K562 (cell line): ENCODE data around the gene BMAL2. TPM values are rescaled to one million over a fixed set of nuclear protein-coding genes. Genes with fewer than 3 reads are reported as not detected.
A peak's percentile ranks its signal among the peaks of the same experiment; 100 is the strongest.

Experiments
- ATAC-seq: fragments of 200-7000 bp; cut with Tn5 transposase; 3 replicates; pipeline ENCODE4 v1.9.1; 2020; ENCODE audit warnings: moderate library complexity
- BruUV-seq: library from RNA; stranded (reverse); fragments of 400-500 nt; replicated peaks from 2 replicates; lab custom pipeline; 2021; lab: Mats Ljungman, UMichigan
- CTCF ChIA-PET: fragments of 300-600 bp; formaldehyde crosslinking; extraction: SDS; loops from one replicate; lab custom pipeline; 2021; ENCODE audit warnings: low intra/inter-chr PET ratio; lab: Yijun Ruan, JAX
- POLR2A ChIA-PET: fragments of 300-600, 350-650 bp; sonication (Branson Sonifier 250); formaldehyde crosslinking; extraction: SDS; loops from one replicate; lab custom pipeline; 2021; ENCODE audit warnings: antibody characterized with exemption, inconsistent platforms; lab: Yijun Ruan, JAX
- DNase-seq, 4 experiments: peaks; one replicate each; pipeline versions ENCODE4 v3.0.0 to v3.0.0-alpha.2; 2011 to 2018; ENCODE audit warnings: low spot score in 3 of 4, mixed read lengths in 3 of 4; ENCODE audit errors: extremely low read depth in 1 of 4
- FAIRE-seq: peaks from 2 replicates; lab custom pipeline; 2011; peaks lifted over from hg19 to GRCh38; lab: Jason Lieb, UNC
- H2AFZ ChIP-seq: 2 replicates; pipeline ENCODE4 v1.6.0; 2011; ENCODE audit warnings: low read depth, low read length, control low read depth, inconsistent platforms
- H3K27ac ChIP-seq: fragments of 200-600 bp; 3 replicates; pipeline ENCODE4 v1.8.0; 2011; ENCODE audit warnings: low read depth, mild to moderate bottlenecking, control low read depth, inconsistent platforms, low read length, moderate library complexity, mixed read lengths; ENCODE audit errors: extremely low read depth
- H3K27me3 ChIP-seq, 2 experiments: fragments of 300-600 bp in 1 of 2; 2 replicates in 1 of 2; 3 replicates in 1 of 2; pipeline versions ENCODE4 v1.6.0 to v1.8.0; 2011; ENCODE audit warnings: inconsistent platforms in 2 of 2, low read length in 2 of 2, mild to moderate bottlenecking in 1 of 2, mixed read lengths in 1 of 2, moderate library complexity in 1 of 2; ENCODE audit not compliant: control insufficient read depth in 2 of 2, insufficient read depth in 2 of 2
- H3K36me3 ChIP-seq: fragments of 300-600 bp; 3 replicates; pipeline ENCODE4 v1.8.0; 2011; ENCODE audit warnings: mild to moderate bottlenecking, low read length, inconsistent platforms; ENCODE audit not compliant: control insufficient read depth, insufficient read depth
- H3K4me1 ChIP-seq, 2 experiments: fragments of 200-600 bp in 1 of 2; replicated peaks in 1 of 2; 2 replicates in 1 of 2; 3 replicates in 1 of 2; pipeline versions ENCODE4 v1.5.1 to v1.8.0; 2011; ENCODE audit warnings: inconsistent platforms in 2 of 2, low read length in 2 of 2, mild to moderate bottlenecking in 1 of 2, mixed read lengths in 1 of 2, moderate library complexity in 1 of 2; ENCODE audit not compliant: control insufficient read depth in 2 of 2, insufficient read depth in 2 of 2
- H3K4me2 ChIP-seq: 2 replicates; pipeline ENCODE4 v1.6.1; 2011; ENCODE audit warnings: low read length, control low read depth, inconsistent platforms, mixed read lengths; ENCODE audit not compliant: insufficient read depth
- H3K4me3 ChIP-seq: fragments of 200-600 bp; sonication (generic), shearing (Covaris generic); 2 replicates; pipeline ENCODE4 v1.5.1; 2016; ENCODE audit warnings: control low read depth, inconsistent platforms
- H3K79me2 ChIP-seq: fragments of 200-600 bp; 3 replicates; pipeline ENCODE4 v1.8.0; 2011; ENCODE audit warnings: low read length, inconsistent platforms; ENCODE audit not compliant: control insufficient read depth, insufficient read depth
- H3K9ac ChIP-seq, 2 experiments: 2 replicates each; pipeline versions ENCODE4 v1.6.0 to v1.6.1; 2011; ENCODE audit warnings: low read depth in 2 of 2, low read length in 2 of 2, control low read depth in 1 of 2, inconsistent platforms in 1 of 2, mild to moderate bottlenecking in 1 of 2, mixed read lengths in 1 of 2; ENCODE audit not compliant: insufficient read depth in 1 of 2
- H3K9me1 ChIP-seq: one replicate; pipeline ENCODE4 v1.6.0; 2011; ENCODE audit warnings: inconsistent platforms, mild to moderate bottlenecking, low read length, moderate library complexity; ENCODE audit not compliant: control insufficient read depth, insufficient read depth
- H3K9me3 ChIP-seq: replicated peaks from 2 replicates; pipeline ENCODE4 v1.5.1; 2011; ENCODE audit warnings: low read depth, low read length, inconsistent platforms; ENCODE audit not compliant: control insufficient read depth, insufficient read depth
- H4K20me1 ChIP-seq: replicated peaks from 2 replicates; pipeline ENCODE4 v1.6.1; 2011; ENCODE audit warnings: low read length, inconsistent platforms, mixed read lengths; ENCODE audit not compliant: control insufficient read depth, insufficient read depth
- CEBPG ChIP-seq, 3 experiments: fragments of 200-800 bp in 1 of 3; sonication (Bioruptor generic) in 1 of 3; sonication (generic) in 1 of 3; formaldehyde crosslinking in 1 of 3; IDR thresholded peaks in 2 of 3; conservative IDR thresholded peaks in 1 of 3; 2 replicates each; pipeline versions ENCODE4 v1.6.1 to v1.8.0; 2016 to 2022; ENCODE audit warnings: missing compliant biosample characterization in 2 of 3, missing genetic modification characterization in 2 of 3, mild to moderate bottlenecking in 1 of 3, missing genetic modification reagents in 1 of 3
- IRF2 ChIP-seq: sonication (generic); formaldehyde crosslinking; IDR thresholded peaks from 2 replicates; pipeline ENCODE4 v1.8.1; 2022; ENCODE audit warnings: mild to moderate bottlenecking, missing genetic modification reagents
- JUND ChIP-seq, 2 experiments: IDR thresholded peaks; 2 replicates in 1 of 2; 3 replicates in 1 of 2; pipeline ENCODE4 v1.6.1; 2011; ENCODE audit warnings: borderline replicate concordance in 2 of 2, low read depth in 2 of 2, low read length in 2 of 2, improper control_type of control experiment in 1 of 2, missing biosample characterization in 1 of 2, missing genetic modification characterization in 1 of 2, missing genetic modification reagents in 1 of 2
- MCM3 ChIP-seq: fragments of 450-650 bp; IDR thresholded peaks from 2 replicates; pipeline ENCODE4 v1.6.1; 2016
- NR2C2 ChIP-seq, 2 experiments: fragments of 200-800 bp in 1 of 2; sonication (Bioruptor generic) in 1 of 2; sonication (generic) in 1 of 2; formaldehyde crosslinking in 1 of 2; IDR thresholded peaks; 2 replicates each; pipeline versions ENCODE4 v1.6.1 to v1.8.0; 2016 to 2022; ENCODE audit warnings: mild to moderate bottlenecking in 1 of 2, missing compliant biosample characterization in 1 of 2, missing genetic modification characterization in 1 of 2, missing genetic modification reagents in 1 of 2
- SIN3A ChIP-seq, 2 experiments: fragments of 150-350 bp in 1 of 2; IDR thresholded peaks; 2 replicates each; pipeline ENCODE4 v1.6.1; 2011 to 2016; ENCODE audit warnings: borderline replicate concordance in 2 of 2, low read depth in 2 of 2, low read length in 2 of 2, mild to moderate bottlenecking in 2 of 2, moderate library complexity in 2 of 2; ENCODE audit not compliant: control insufficient read depth in 1 of 2
- SMARCA4 ChIP-seq: fragments of 450-650 bp; IDR thresholded peaks from 2 replicates; pipeline ENCODE4 v1.6.1; 2016
- SMARCB1 ChIP-seq: IDR thresholded peaks from 2 replicates; pipeline ENCODE4 v1.6.1; 2011; ENCODE audit warnings: improper control_type of control experiment, low read depth; ENCODE audit not compliant: insufficient read length
- WGBS: fragments of 100-300 bp; shearing (Covaris generic); methylation state at CpG from one replicate; pipeline ENCODE4 v1.1.6; 2016; ENCODE audit warnings: low coverage, mixed read lengths; ENCODE audit not compliant: insufficient coverage; ENCODE audit errors: missing lambda C conversion rate; 5-methylcytosine and 5-hydroxymethylcytosine counted together
- in situ Hi-C: fragments of 300-500 bp; cut with MboI; formaldehyde crosslinking; loops from 4 replicates; pipeline ENCODE4 v1.15.0; 2018; ENCODE audit warnings: inconsistent platforms, mixed read lengths
- intact Hi-C: fragments of 100-400 bp; cut with micrococcal nuclease; formaldehyde crosslinking; loops from 2 replicates; pipeline ENCODE4 v1.14.2; 2022
- polyA plus RNA-seq, 8 experiments: library from polyadenylated mRNA; depleted of rRNA in 4 of 8; stranded (reverse) in 5 of 8; unstranded in 3 of 8; fragments of >200 nt; fragmentation: Nextera tagmentation in 2 of 8; fragmentation: Illumina TruSeq in 1 of 8; extraction: Ambion mirVana in 2 of 8; extraction: Trizol in 1 of 8; gene quantifications; 2 replicates each; pipeline versions ENCODE4 v1.2.1 to v1.2.3, GENCODE V29; 2011 to 2014; ENCODE audit warnings: inconsistent platforms in 1 of 8, missing spikeins in 1 of 8
- total RNA-seq, 7 experiments: library from RNA; depleted of rRNA in 6 of 7; stranded (reverse); fragments of >200 nt in 6 of 7; fragmentation: Illumina TruSeq in 2 of 7; extraction: Trizol in 2 of 7; gene quantifications; 2 replicates each; pipeline versions ENCODE4 v1.2.1 to v1.2.3, GENCODE V29; 2011 to 2021; ENCODE audit warnings: low replicate concordance in 1 of 7
- TF ChIP-seq, protein P1 (sequence below), 2 experiments: fragments of 450-650 bp in 1 of 2; sonication (generic) in 1 of 2; formaldehyde crosslinking in 1 of 2; IDR thresholded peaks in 1 of 2; conservative IDR thresholded peaks in 1 of 2; 2 replicates each; pipeline versions ENCODE4 v1.6.1 to v1.8.1; 2016 to 2023; ENCODE audit warnings: mild to moderate bottlenecking in 2 of 2, moderate library complexity in 2 of 2, inconsistent platforms in 1 of 2, missing genetic modification reagents in 1 of 2

The BMAL2 gene
- total and polyA plus RNA-seq, 9 of the 15 experiments (the other 6 are each of a cell fraction or from before 2014, with no cell fraction given): 0.01 to 1.1 (median 0.50) TPM

DNA sequence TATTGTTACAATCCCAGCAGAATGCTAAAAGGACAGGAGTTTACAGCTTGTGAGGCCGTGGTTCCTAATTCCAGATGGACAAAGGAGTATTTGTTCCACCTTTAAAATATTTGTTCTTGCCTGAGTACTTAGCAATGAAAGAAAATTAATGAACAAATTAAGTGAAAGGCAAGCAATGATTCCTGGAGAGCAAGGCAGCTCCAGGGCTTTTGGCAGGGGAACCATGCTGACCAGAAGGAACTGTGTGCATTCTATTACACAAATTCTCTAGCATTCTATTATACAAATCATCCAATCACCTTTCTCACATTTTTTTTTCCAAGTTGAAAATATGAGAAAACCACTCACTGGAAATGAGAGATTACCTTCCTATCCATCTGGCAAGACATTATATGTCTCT is 1.8 kb upstream of the BMAL2 start:
- intact Hi-C loops: no loop called here

DNA sequence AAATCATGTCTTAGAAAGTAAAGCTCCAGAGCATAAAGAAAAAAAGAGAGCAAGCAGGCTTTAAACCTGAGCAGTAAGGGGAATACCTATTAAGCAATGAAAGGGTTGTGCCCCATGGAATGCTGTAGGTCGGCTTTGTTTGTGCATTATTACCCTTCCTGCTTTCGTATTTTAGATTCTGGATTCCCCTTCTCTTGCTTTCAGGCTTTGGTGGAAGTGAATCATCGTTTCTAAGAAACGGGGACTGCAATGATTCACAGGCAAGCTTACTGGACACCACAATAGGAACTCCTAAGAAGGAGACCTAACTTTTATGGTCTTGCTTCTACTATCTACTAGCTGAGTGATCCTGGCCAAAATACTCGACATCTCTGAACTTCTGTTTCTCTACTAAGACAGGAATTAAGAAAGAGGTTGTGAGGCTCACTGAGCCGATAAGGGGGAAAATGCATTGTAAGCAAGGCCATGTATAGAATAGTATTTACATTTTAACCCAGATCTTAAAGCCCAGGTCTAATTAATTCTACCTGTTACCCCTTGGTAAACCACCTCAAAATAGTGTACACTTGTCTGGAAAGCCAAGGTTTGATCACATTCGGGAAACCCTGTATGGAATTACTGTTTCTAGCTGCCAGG is 1.2 kb upstream of the BMAL2 start:
- in situ Hi-C loops (no loop called here), intact Hi-C loops (no loop called here)
- peak; percentile 79 for FAIRE-seq
- peak; percentile 20 to 52 (median 28) for DNase-seq
- H4K20me1 ChIP-seq: no peaks in the 10 kb centered on the region
- no peaks in the 10 kb centered on the region for H3K36me3 ChIP-seq
- 0 out of 3 replicates have a peak, but pooled peaks have one; percentile 31 for ATAC-seq
- peaks cover 11 to 13% of the 10 kb centered on the region in 2 experiments; a peak in 3 of 5 replicates for H3K4me1 ChIP-seq
- H3K9me3 ChIP-seq: no peaks in the 10 kb centered on the region
- H3K4me2 ChIP-seq: no peak overlapping the region
- WGBS: 0% methylated on average over 7 of the region's 7 CpGs
- CTCF ChIA-PET: no interaction called here
- POLR2A ChIA-PET: interaction anchor here (0.8 kb wide), 1 partner anchor 10 kb away, joined by 3 read pairs; no protein-coding TSS in a partner anchor
- no peak overlapping the region for H3K9ac ChIP-seq
- no TSS peak for BruUV-seq
- H2AFZ ChIP-seq: peak overlapping the region; percentile 39; the same call in 1 of the 2 replicates
- H3K4me3 ChIP-seq: no peak overlapping the region
- no peak overlapping the region for H3K27ac ChIP-seq
- H3K27me3 ChIP-seq: peaks cover 25 to 27% of the 10 kb centered on the region in 2 experiments
- H3K79me2 ChIP-seq: no peaks in the 10 kb centered on the region
- H3K9me1 ChIP-seq: no peaks in the 10 kb centered on the region
- TF ChIP-seq JUND (IDR thresholded peaks at IDR 0.05; ENCODE audit: borderline replicate concordance, low read depth, low read length): peak; percentile 80
- peak; percentile 68; the same call in 1 of the 3 replicates for TF ChIP-seq JUND (tag; IDR thresholded peaks at IDR 0.05; ENCODE audit: borderline replicate concordance, low read depth, low read length)
- TF ChIP-seq SIN3A (IDR thresholded peaks at IDR 0.05; ENCODE audit: borderline replicate concordance in 2 of 2, control insufficient read depth in 1 of 2, low read depth in 2 of 2, low read length in 2 of 2): no peak
- TF ChIP-seq, protein P1, sequence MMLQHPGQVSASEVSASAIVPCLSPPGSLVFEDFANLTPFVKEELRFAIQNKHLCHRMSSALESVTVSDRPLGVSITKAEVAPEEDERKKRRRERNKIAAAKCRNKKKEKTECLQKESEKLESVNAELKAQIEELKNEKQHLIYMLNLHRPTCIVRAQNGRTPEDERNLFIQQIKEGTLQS (IDR thresholded peaks at IDR 0.05): peak; percentile 29; the same call in 1 of the 2 replicates
- TF ChIP-seq, protein P1 (CRISPR knock-in tag; conservative IDR thresholded peaks at IDR 0.05): no peak
- TF ChIP-seq SMARCB1: no peak
- TF ChIP-seq CEBPG (CRISPR knock-in tag; IDR thresholded peaks at IDR 0.05): no peak
- TF ChIP-seq CEBPG (tag; conservative IDR thresholded peaks at IDR 0.05 in 1 of 2, IDR thresholded peaks at IDR 0.05 in 1 of 2): peak in 1 of 2 experiments; percentile 50; a peak in 2 of 4 replicates
- TF ChIP-seq NR2C2 (CRISPR knock-in tag; IDR thresholded peaks at IDR 0.05): no peak
- 0 out of 2 replicates have a peak, but pooled peaks have one; percentile 21 for TF ChIP-seq NR2C2 (tag; IDR thresholded peaks at IDR 0.05)
- 0 out of 2 replicates have a peak, but pooled peaks have one; percentile 33 for TF ChIP-seq SMARCA4
- TF ChIP-seq IRF2 (CRISPR knock-in tag): no peak

More for the DNA sequence above, 1.8 kb upstream of the BMAL2 start:
- DNase-seq: no peak
- WGBS: 8% methylated on average over 1 of the region's 1 CpG
- Histone ChIP-seq H2AFZ (no peak overlapping the region), H3K4me3 (no peak overlapping the region), H3K4me1 (peaks cover 11 to 13% of the 10 kb centered on the region in 2 experiments; a peak in 3 of 5 replicates), H3K9me1 (no peaks in the 10 kb centered on the region), H3K9me3 (no peaks in the 10 kb centered on the region), H3K27ac (no peak overlapping the region), H3K4me2 (no peak overlapping the region), H3K36me3 (no peaks in the 10 kb centered on the region), H3K27me3 (peaks cover 25 to 27% of the 10 kb centered on the region in 2 experiments), H4K20me1 (no peaks in the 10 kb centered on the region), H3K79me2 (no peaks in the 10 kb centered on the region), H3K9ac (no peak overlapping the region)
- ChIA-PET POLR2A (interaction anchor here (0.8 kb wide), 1 partner anchor 10 kb away, joined by 3 read pairs; no protein-coding TSS in a partner anchor), CTCF (no interaction called here)
- FAIRE-seq: no peak
- ATAC-seq: no peak
- in situ Hi-C loops: no loop called here
- no TSS peak for BruUV-seq
- TF ChIP-seq CEBPG (CRISPR knock-in tag; IDR thresholded peaks at IDR 0.05) (no peak), CEBPG (tag; conservative IDR thresholded peaks at IDR 0.05 in 1 of 2, IDR thresholded peaks at IDR 0.05 in 1 of 2) (0 out of 4 replicates have a peak, but pooled peaks of 1 of the 2 experiments have one; percentile 2), MCM3 (no peak)
